ENCODE data around the gene CHST5. TPM values are rescaled to one million over a fixed set of nuclear protein-coding genes. Genes with fewer than 3 reads are reported as not detected.

The CHST5 gene
- 0.25 and 1.6 TPM in 2 replicates for total RNA-seq (2014; rRNA removed; shearing (Covaris generic))

DNA sequence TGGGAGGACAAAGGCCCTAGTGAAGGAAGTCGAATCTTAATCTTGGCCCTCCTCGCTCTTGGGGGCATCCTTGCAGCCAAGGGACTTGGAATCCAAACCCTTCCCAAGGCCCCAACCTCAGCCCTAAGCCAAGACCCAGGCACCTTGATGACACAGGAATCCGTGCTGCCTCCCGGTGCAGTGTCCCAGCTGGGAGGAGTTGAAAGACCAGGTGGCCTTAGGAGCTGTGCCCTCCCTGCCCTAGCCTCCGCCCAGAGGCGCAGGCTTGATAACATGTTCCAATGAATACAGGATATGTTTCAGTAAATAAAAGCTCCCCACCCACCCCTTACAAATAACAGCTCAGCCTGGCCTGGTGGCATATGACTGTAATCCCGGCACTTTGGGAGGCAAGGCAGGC lies at the start of gene CHST5:
CHST5 (minus strand) TSS at position 208 of the 400 bp plus-strand sequence. CDS start 5,724 bp downstream, outside the sequence.
- peak; percentile 30 for DNase-seq (ENCODE audit: low spot score)

DNA sequence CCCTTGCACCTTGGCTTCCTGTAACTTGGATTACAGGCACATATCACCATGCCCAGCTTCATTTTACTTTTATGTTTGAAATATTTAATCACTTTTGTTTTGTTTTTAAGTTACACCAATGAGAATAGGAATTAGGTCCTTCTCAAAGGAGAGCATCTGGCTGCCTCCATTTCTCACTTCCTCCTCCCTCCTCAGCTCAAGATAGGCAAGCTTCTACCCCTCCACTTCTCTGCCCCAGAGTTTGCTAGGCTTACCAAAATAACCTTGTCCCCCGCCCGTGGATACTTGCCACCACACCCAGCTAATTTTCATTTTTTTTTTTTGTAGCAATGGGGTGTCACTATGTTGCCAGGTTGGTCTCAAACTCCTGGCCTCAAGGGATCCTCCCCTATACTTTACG lies 48.2 kb upstream of the CHST5 start:
- no peak for DNase-seq (ENCODE audit: low spot score)

DNA sequence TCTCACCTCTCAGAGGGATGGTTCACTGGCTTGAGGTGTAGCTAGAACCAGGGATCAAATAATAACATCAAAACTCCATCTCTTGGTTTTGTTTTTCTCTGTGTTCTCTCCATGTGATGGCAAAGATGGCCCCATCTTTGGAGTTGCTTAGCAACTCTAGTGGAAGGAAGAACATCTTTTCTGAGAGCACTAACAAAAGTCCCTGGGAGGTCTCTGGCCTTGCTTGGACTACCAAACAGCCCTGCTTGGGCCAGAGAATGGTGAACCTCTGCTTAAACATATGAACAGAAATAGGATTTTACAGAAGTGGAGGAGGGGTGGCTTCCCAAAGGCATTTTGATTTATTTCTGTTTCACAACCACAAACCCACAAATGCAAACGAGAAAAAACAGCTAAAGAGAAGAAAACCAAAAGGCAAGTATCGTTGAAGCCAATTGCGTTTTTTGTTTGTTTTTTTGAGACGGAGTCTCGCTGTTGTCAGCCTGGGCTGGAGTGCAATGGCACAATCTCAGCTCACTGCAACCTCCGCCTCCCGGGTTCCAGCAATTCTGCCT lies 43.5 kb upstream of the CHST5 start:
- DNase-seq (ENCODE audit: low spot score) = no peak

DNA sequence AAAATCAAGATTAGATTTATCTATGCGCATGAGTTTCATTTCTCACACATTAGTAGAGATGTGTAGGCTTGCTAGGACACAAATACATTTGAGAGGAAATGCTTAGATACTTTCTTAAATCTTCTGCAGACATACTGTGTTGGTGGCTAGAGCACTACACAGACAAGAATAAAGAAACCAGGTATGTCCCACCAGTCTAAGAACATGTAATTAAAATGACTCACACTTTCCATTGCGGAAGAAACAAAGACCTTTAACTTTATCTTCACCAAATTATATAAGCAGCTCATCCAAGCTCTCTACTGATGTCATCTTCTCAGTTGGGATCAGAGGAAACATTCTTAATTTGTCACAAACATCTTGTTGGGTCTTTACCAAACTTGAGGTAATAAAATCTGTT lies 42.8 kb upstream of the CHST5 start:
- no peak for DNase-seq (ENCODE audit: low spot score)

DNA sequence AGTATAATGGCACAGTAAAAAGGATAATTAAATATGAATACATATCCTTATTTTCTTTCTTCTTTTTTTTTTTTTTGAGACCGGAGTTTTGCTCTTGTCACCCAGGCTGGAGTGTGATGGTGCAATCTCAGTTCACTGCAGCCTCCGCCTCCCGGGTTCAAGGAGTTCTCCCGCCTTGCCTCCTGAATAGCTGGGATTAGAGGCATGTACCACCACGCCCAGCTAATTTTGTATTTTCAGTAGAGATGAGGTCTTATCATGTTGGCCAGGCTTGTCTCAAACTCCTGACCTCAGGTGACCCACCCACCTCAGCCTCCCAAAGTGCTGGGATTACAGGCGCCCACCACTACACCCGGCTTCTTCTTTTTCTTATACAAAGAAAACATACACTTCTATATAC lies 42.3 kb upstream of the CHST5 start:
- no peak for DNase-seq (ENCODE audit: low spot score)

DNA sequence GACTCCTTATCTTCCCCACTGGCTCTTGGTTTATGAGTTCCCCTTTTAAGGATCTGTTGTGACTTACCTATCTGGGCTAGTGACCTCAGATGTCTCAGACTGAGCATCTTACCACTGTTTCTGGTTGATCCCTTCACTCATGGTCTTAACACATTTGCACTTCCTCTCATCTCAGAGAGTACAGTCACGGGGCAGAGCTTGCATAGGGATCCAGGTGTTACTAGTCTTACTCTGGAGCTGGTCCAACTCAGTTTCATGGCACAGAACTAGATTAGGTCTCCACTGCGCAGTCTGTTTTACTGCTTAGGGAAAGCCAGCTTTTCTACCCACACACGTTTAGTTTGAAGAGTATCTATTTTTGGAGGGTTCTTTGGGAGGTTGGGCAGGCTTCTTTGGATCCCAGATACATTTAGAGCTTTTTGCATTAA lies 40.5 kb upstream of the CHST5 start:
- no peak for DNase-seq (ENCODE audit: low spot score)

DNA sequence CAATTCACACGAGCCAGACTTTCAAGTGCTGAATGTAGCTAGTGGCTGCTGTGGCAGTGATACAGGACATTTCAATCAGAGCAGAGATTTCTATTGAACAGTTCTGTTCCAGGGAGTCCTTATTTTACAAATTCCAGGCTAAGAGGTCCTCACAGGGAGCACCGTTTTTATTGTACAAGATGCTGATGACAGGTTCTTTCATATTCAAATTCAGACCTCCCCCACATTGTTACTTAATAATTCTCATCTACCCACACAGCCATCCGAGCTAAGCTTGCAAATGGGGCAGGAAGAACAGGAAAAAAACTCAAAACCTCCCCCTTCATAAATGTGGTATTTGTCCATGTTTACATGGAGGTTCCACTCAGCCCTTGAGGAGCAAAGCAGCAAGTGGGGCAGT lies 40.0 kb upstream of the CHST5 start:
- no peak for DNase-seq (ENCODE audit: low spot score)

DNA sequence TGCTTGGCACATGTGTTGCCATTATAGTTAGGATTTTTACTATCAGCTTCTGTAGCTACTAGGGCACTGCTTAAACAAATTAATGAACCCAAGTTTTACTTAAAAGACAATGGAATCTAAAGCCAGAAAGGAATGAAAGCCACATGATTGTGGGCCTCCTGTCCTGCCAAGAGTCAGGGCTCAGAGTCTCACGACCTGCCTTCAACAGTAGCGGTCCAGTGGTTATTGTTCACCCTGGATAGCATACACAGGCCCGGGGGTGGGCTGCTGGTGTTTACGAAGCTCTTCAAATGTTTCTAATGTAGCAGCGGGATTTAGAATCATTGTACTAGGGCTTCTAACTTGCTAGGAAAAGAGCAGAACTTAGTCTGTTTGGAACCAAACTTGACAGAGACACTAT lies 38.0 kb upstream of the CHST5 start:
- no peak for DNase-seq (ENCODE audit: low spot score)

DNA sequence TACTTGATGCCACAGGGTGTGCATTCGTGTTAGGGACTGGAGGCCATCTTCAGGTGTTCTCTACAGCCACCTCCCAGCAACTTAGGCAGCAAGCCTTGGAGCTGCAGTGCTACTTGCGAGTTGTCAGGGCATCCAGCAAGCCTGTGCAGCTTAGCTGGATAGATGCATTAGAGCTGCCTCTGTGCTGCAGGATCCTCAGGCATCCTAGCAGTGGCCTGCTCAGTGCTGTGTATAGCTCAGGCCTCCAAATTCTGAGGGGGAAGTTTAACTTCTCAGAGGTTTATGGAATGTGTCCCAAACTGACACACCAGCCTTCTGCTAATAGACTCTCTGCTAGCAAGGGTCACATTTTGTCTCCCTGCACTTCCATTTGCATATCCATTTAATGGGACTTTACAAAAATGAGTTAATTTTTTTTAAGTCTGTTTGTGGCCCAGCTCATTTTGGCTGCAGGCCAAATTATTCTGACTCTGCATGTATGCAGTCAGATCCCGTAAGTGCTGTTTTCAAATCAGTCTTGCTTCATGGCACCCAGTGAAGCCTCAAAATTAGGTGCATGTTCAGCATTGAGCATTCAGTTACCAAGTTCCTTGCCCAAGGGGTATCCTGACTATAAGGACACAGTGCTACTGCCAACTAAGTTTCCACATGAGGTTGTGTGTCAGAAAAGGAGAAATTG lies 37.1 kb upstream of the CHST5 start:
- no peak for DNase-seq (ENCODE audit: low spot score)

DNA sequence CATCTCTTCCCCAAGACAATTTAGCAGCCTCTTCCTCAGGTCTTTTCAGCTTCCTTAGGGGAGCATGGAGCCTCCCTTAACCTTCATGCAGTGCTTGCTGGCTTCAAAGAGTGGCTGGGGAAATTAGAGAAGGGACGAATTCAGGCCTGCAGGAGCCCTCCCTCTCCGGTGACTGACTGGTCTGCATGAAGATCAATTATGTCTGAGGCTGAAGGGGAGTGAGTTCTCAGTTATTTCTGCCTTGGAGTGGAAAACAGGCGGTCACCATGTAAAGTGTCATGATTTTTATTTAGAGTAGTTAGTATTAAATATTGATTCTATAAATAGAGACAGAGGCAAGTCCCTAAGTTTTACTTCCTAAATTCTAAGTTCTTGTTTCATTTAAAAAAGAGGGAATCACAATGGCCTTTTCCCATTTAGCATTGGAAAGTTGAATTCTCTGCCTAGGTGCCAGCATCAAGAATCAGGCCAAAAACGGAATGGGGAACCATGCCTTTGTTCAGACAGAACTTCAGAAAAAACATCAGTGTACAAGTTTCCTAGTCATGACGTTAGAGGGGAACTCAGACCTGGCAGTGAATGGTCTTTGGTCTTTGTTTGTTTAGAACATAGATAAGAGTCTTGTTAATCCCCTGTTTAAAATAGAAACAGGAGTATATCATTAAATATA lies 34.6 kb upstream of the CHST5 start:
- no peak for DNase-seq (ENCODE audit: low spot score)

DNA sequence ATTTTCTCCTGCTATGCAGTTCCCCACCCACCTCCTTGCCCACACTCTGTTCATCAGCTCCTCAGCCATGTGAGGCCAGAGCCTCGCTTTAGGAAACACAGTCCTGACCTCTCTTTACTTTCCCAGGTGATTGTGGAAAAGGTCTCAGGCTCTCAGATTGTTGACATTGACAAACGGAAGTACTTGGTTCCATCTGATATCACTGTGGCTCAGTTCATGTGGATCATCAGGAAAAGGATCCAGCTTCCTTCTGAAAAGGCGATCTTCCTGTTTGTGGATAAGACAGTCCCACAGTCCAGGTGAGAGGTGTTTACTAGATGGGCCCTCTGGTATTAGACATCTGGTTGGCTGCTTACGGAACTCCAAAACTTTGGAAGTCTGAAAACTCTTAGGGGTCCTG lies 32.0 kb upstream of the CHST5 start:
- DNase-seq (ENCODE audit: low spot score) = no peak

DNA sequence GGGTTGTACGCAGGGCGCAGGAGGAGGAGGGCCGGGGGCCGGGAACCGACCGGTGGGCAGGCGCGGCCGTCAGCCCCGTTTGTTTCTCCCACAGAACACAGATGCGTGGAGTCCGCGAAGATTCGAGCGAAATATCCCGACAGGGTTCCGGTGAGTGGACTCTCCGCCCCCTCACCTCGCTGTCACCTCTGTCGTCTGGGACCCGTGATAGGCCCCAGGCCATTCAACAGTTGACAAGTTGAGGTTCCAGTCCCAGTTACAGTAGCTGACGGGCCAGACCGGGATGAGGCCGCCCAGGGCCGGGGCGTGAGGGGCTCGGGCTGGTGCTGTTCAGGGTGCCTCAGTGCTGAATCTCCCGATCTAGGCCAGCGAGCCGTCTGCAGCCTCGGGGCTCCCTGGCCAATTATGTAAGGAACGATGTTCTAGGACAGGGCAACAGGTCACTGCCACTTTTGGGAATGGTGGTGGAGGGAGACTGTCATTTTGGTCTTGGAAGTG lies 30.9 kb upstream of the CHST5 start:
- DNase-seq (ENCODE audit: low spot score) = peak; percentile 5

DNA sequence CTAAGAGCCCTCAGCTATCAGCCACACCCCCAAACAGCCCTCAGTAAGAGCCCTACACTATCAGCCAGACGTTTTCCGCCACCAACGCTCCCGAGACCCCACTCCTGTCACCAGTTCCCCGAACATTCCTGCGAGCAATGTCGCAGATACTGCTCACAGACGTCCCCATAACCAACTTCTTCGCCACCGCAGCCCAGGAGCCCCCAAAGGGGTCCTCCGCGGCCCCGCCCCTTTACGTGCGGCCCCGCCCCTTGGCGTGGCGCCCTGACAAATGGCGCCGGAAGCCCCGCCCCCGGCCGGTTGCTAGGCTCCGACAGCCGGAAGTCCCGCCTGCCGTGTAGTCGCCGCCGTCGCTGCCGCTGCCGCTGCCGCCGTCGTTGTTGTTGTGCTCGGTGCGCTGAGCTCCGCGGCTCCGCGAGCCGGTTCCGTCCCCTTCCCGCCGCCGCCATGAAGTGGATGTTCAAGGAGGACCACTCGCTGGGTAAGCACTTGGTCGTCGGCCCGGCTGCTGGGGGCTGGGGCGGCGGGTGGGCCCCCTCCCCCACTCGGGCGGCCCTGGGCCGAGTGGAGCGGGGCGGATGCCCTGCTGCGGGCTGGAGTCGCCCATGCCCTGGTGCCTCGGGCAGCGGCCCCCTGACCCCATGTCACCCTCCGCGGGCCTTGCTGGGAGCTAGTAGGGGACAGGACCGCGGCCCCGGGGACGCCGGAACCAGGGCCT lies 30.3 kb upstream of the CHST5 start, which contains the start of gene GABARAPL2:
GABARAPL2 (plus strand) TSS at position 340 of the 718 bp plus-strand sequence; CDS start at position 448, 108 bp downstream.
- DNase-seq (ENCODE audit: low spot score) = peak; percentile 82

DNA sequence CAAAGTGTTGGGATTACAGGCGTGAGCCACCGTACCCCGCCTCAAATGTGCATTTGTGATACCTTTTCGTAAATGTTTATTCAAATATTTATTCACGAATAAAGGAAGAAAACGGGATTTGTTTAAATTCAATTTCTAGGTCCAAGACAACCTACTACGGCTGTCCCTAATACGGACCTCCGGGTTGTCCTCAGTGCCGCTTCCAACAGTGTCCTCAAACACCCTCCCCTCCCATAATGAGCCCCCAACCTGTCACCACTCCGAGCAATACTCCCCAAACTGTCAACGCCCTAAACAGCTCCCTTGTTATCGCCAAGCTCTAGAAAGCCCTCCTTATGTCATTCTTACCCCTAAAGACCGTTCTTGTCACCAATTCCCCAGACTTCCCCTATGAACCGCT lies 29.7 kb upstream of the CHST5 start:
- no peak for DNase-seq (ENCODE audit: low spot score)

DNA sequence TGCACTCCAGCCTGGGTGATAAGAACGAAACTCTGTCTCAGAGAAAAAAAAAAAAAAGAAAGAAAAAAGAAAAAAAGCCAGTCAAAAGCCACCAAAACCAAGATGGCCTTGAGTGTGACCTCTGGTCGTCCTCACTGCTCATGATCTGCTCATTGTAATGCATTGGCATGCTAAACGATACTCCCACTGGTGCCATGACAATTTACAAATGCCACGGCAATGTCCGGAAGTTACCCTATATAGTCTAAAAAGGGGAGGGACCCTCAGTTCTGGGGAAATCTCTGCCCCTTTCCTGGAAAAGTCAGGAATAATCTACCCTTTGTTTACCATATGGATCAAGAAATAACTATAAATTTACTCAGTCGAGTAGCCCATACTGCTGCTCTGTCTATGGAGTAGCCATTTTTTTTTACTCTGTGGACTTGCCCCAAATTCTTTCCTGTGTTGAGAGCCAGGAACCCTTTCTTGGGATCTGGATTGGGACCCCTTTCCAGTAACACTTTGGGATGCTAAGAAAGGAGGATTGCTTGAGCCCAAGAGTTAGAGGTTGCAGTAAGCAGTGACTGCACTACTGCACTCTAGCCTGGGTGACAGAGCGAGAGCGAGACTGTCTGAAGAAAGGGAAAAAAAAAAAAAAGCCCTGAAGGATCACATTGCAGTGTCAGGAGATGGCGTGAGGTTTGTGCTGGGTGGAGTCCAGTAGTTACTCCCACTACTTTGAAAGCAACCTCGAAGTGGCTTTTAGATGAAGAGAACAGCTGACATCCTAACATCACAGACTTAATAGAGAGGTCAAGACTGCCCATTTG lies 23.9 kb upstream of the CHST5 start:
- peak; percentile 13 for DNase-seq (ENCODE audit: low spot score)

DNA sequence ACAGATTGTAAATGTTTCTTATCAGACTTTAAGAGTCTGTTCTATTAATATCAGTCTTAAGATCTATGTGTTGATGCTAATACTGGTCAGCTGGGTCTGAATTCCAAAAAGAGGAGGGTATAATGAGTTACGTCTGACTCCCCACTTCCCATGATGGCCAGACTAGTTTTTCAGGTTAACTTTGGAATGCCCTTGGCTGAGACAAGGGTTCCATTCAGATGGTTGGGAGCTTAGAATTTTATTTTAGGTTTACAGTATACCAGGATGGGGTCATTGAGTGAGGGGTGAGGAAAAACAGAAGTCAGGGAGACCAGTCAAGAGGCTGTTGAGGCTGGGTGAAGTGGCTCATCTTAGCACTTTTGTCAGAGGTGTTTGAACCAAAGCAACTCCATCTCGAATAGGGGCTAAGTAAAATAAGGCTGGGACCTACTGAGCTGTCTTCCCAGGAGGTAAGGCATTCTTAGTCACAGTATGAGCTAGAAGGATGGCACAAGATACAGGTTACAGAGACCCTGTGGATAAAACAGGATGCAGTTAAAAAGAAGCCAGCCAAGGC lies 23.0 kb upstream of the CHST5 start:
- DNase-seq (ENCODE audit: low spot score) = no peak

DNA sequence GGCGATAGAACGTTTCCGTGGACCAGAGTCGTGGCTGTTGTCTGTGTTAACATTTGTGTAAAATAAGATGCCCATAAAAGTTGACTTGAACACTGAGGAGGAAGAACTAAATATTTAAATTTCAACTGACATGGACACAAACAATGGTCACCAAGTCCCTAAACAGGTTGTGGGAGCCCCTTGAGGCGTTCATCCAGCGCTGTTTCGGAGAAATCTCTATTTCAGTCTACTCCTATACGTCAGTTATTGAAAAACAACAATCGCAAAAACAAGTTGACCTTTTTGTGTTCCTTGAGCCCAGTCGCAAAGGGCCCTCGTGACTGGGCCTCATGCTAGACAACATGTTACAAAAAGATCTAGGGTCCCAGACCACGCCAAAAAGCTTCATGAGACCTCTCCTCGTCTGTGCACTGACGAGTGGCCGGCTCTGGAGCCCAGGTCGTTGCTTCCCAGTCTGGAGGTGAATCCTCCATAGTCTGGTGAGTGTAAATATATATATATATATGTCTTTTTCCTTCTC lies 20.6 kb upstream of the CHST5 start:
- DNase-seq (ENCODE audit: low spot score) = no peak

DNA sequence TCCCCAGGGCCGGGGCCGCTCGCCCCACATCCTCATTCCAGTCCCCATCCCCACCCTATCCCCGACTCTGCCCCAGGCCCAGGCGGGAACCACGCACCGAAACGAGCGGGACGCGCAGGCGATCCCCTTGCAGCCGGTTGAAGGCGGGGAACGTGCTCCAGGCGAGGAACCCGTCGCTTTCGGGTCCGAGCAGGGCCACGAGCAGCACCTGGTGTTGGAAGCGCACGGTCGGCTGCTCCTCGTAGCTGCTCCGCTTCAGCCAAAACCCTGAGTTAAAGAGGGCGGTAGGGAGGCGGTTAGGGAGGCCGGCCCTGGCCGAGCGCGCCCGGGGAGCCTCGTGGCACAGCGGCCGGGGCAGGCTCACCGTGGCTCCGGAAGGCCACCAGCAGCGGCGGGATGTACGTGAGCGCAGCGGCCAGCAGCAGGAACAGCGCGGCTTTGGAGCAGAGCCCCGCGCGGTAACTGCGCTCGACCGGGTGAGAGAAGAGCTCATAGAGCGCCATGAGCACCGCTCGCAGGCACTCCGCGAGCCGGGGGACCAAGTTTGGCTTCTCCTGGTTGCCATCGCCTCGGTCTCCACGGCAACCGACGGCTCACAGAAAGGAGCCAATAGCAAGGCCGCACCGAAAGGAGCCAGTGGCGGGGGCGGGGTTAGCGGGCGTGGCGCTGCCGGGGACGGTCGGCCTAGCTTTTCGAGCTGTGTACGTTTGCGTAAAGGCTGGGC lies 20.0 kb upstream of the CHST5 start, which contains the start of gene TMEM231:
TMEM231 (minus strand) TSS at position 546 of the 724 bp plus-strand sequence; CDS start at position 503, 43 bp downstream.
- DNase-seq (ENCODE audit: low spot score) = peak; percentile 89

DNA sequence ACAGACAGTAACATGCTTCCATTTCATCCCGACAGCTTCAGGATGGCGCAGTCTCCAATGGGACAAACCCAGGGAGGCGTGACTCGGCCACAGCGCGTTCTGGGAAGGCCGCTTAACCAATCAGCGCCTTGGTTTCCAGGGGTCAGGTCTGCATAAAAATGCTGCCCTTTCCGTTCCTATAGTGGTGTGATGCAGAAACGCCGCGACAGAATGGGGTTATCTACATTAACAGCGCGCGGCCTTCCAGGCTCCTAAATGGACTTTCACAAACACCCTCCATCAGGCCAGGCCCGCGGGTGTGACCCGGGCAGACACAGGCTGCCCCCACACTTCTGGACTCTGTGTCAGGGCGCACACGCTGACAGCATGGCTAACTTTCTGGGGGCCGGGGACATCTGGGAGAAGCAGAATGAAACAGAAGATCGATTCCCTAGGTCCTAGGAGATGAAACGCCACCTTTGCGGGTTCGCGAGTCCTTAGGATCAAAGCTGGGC lies 19.4 kb upstream of the CHST5 start:
- DNase-seq (ENCODE audit: low spot score) = peak; percentile 79

DNA sequence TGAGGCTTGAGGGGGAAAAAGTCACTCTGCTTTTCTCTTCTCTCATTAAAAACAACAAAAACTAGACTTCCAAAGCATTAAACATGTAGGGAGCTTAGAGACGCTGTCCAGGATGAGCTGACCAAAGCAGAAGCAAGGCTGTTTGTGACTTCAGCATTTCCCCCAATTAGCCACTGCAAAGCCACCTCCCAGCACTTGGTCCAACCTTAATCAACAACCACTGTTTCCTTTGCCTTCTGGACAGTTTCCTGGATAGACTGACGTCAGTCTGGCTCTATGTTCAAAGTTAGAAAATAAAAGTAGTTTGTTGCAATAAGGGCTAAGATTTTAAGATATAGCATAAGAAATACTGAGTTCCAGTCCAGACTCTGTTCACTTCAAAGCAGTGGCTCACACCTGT lies 17.0 kb upstream of the CHST5 start:
- no peak for DNase-seq (ENCODE audit: low spot score)
